ENCODE measurements around the gene FRMD1.

The FRMD1 gene

DNA sequence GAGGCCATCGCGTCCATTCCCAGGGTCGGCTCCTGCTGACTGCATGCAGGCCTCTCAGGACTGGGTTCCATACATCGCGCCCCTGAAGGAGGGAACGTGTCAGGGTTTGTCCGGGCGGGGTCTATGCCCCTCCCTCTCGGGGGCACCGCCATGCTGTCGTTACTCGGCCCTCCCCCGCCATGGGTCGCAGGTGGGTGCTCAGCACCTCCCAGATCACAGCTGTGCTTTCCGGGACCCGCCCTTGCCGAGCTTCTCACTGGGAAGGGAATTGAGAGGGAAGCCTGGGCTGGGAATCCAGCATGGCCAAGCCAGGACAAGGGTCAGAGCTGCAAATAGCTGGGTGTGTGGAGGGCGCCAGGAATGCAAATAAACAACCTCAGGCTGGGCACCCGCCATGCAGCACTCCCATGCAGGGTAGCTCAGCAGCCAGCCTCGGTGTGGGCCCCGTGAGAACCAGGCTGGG is at the start of gene FRMD1:
FRMD1 (minus strand) TSS at position 270 of the 463 bp plus-strand sequence; CDS start at position 152, 118 bp downstream.
- no peak for DNase-seq (ENCODE audit: extremely low read depth, low read depth)
- H3K4me3 ChIP-seq (replicated peaks; ENCODE audit: low read depth, low read length) = no peak within 1 kb of the TSS
- TF ChIP-seq, protein P1, sequence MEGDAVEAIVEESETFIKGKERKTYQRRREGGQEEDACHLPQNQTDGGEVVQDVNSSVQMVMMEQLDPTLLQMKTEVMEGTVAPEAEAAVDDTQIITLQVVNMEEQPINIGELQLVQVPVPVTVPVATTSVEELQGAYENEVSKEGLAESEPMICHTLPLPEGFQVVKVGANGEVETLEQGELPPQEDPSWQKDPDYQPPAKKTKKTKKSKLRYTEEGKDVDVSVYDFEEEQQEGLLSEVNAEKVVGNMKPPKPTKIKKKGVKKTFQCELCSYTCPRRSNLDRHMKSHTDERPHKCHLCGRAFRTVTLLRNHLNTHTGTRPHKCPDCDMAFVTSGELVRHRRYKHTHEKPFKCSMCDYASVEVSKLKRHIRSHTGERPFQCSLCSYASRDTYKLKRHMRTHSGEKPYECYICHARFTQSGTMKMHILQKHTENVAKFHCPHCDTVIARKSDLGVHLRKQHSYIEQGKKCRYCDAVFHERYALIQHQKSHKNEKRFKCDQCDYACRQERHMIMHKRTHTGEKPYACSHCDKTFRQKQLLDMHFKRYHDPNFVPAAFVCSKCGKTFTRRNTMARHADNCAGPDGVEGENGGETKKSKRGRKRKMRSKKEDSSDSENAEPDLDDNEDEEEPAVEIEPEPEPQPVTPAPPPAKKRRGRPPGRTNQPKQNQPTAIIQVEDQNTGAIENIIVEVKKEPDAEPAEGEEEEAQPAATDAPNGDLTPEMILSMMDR (IDR thresholded peaks at IDR 0.05; ENCODE audit: low read depth, low read length, missing control alignments) = no peak

DNA sequence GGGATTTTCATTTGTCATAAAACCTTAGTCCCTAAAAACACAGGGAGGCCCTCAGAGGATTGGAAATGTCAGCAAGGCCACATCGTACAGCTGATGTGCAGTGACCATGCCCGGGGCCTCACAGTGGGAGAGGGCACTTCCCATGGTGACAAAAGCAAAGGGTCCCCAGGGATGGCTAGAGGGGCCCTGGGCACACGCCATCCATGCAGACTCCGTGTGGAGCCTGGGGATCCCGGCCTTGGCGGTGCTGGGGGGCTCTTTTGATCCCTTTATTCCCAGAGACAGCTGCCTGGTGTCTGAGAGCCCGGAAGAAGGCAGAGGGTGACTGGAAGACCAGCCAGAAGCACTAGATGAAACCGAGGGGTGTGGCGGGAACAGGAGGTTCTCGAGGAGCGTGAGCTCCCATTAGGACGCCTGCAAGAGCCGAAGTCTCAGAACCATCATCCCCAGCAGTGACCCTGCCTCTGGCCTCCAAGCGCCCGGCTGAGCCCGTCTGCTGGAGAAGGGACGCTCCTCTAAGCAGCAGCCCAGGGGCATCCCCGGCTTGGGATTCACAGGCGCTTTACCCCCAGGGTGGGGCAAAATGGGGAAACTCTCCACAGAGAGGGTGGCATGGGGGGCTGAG is 49.1 kb upstream of the FRMD1 start:
- TF ChIP-seq, protein P1 (IDR thresholded peaks at IDR 0.05; ENCODE audit: low read depth, low read length, missing control alignments) = no peak
- DNase-seq (ENCODE audit: extremely low read depth, low read depth) = no peak
- H3K4me3 ChIP-seq (replicated peaks; ENCODE audit: low read depth, low read length) = no peak overlapping the region

DNA sequence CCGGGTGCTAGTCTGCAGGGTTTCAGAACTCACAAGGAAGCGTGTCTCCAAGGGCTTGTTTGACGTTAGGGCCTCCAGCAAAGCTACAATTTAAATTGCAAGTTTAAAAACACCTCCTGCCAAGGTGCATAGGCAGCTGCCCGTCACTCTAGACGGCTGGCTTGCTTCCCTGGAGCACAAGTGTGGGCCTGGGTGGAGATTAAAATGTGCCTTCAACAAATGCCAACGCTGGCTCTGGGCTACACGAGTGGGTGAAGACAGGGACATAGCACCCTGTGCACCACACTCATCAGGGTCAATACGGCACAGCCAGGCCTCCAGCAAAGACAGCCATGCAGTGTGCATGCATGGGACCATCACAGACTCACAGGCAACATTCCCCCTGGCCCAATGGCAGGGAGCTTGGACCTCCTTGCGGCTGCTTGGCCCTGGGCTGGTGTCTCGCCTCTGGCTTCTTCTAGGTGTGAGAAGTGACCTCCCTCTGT is 48.4 kb upstream of the FRMD1 start:
- TF ChIP-seq, protein P1 (IDR thresholded peaks at IDR 0.05; ENCODE audit: low read depth, low read length, missing control alignments) = no peak

DNA sequence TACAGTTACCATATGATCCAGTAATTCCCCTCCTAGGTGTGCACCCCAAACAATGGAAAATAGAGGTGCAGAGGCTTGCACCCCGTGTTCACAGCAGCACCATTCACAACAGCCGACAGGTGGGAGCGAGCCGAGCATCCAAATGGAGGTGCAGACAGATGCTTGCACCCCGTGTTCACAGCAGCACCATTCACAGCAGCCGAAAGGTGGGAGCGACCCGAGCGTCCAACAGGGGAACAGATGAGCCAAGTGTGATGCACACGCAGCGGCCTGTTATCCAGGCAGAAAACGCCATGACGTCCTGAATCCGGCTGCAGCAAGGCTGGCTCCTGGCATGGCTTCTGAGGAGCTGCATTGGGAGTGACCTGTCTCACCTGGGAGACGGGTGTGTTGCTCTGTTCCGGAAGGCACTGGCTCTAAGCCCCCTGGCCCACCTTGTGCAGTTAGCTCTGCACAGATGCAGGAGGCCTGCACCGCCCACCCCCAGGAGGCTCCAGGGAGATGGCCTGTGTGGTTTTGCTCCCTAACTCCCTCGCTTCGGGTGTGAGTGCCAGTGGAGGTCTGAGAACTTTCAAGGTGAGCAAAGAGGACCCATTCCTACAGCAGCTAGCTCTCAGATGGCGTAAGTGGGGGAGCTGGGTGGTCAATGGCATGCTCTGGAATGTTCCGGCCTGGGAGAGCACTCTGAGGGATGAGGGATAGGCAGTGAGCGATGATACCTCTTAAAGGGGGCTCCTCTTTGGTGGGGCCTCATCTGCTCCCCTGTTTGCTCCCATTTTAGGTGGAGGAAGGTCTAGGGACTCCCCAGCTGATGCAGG is 47.8 kb upstream of the FRMD1 start:
- H3K4me3 ChIP-seq (replicated peaks; ENCODE audit: low read depth, low read length) = no peak overlapping the region
- TF ChIP-seq, protein P1 (IDR thresholded peaks at IDR 0.05; ENCODE audit: low read depth, low read length, missing control alignments) = no peak
- DNase-seq (ENCODE audit: extremely low read depth, low read depth) = no peak

More for the DNA sequence above, 48.4 kb upstream of the FRMD1 start:
- no peak overlapping the region for H3K4me3 ChIP-seq (replicated peaks; ENCODE audit: low read depth, low read length)
- no peak for DNase-seq (ENCODE audit: extremely low read depth, low read depth)

DNA sequence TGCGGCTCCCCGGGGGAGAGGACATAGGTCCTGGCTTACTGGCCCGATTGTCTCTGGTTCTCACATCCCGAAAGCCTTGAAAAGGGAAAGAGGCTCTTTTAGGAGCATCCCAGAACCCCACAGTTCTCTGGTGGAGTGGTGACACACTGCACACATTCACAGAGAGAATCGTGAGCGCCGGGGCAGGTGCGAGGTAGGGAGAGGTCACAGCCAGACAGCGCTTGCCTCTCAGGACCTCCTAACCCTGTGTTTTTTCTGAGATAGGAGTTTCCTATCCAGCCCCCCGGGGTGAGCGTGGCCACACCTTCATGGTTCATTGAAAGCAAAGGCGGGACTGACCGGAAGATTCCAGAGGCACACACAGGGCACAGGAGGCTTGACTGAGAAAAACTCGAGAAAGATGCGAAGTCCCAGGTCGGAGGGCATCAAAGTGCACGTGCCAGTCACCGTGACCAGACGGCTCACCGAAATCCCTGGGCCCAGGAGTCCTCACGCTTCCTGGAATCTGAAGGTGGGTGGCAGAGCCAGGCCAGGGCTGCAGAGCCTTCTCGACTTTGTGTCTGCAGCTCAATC is 46.5 kb upstream of the FRMD1 start:
- TF ChIP-seq, protein P1 (IDR thresholded peaks at IDR 0.05; ENCODE audit: low read depth, low read length, missing control alignments) = no peak
- no peak overlapping the region for H3K4me3 ChIP-seq (replicated peaks; ENCODE audit: low read depth, low read length)
- no peak for DNase-seq (ENCODE audit: extremely low read depth, low read depth)

DNA sequence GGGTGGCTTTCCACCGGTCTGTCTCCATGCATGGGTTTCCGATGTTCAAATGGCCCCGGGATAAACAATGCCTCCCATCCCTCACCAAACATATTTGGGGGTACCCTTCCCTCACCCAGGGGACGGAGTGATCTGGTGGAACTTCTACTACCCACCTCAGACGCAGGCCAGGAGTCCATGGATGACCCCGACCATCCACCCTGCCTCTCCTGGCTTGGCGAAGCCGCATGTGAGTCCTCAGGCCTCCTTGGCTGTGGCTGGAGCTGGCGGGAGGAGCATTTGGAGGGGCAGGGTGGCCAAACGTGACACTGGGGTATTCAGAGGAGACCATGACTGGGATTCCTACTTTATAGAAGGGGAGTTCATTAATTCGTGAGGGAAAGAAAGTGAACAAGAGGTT is 45.9 kb upstream of the FRMD1 start:
- DNase-seq (ENCODE audit: extremely low read depth, low read depth) = no peak
- TF ChIP-seq, protein P1 (IDR thresholded peaks at IDR 0.05; ENCODE audit: low read depth, low read length, missing control alignments) = no peak
- H3K4me3 ChIP-seq (replicated peaks; ENCODE audit: low read depth, low read length) = no peak overlapping the region

All from HFF-Myc (cell line).